HCT116 (cell line): ENCODE measurements around the gene CCDC28B.

ENCODE experiments used
- CEBPB ChIP-seq: IDR thresholded peaks from 2 replicates; pipeline ENCODE4 v1.6.1; 2012; ENCODE audit warnings: low read depth
- CTCF ChIP-seq, 3 experiments: fragments of 200-600 bp in 1 of 3; sonication (generic) in 1 of 3; IDR thresholded peaks in 2 of 3; conservative IDR thresholded peaks in 1 of 3; 2 replicates each; pipeline ENCODE4 v1.5.1; 2012 to 2017; ENCODE audit warnings: low read depth in 2 of 3, low read length in 2 of 3, antibody characterized with exemption in 1 of 3, borderline replicate concordance in 1 of 3, control low read depth in 1 of 3, mild to moderate bottlenecking in 1 of 3, mixed read lengths in 1 of 3, mixed run types in 1 of 3, moderate library complexity in 1 of 3; ENCODE audit not compliant: insufficient read depth in 1 of 3
- EGR1 ChIP-seq: IDR thresholded peaks from 2 replicates; pipeline ENCODE4 v1.6.1; 2012; ENCODE audit warnings: low read depth
- EZH2 ChIP-seq: fragments of 200-600 bp; sonication (generic); IDR thresholded peaks from 2 replicates; pipeline ENCODE4 v1.6.1; 2017; ENCODE audit warnings: antibody characterized with exemption, mixed run types
- REST ChIP-seq: IDR thresholded peaks from 2 replicates; pipeline ENCODE4 v1.6.1; 2012; ENCODE audit warnings: low read depth
- SIN3A ChIP-seq: IDR thresholded peaks from 2 replicates; pipeline ENCODE4 v1.6.1; 2012; ENCODE audit warnings: low read depth
- YY1 ChIP-seq: IDR thresholded peaks from 2 replicates; pipeline ENCODE4 v1.6.1; 2011; ENCODE audit warnings: low read length, low read depth, moderate library complexity, mild to moderate bottlenecking; ENCODE audit not compliant: insufficient replicate concordance; ENCODE audit errors: extremely low read depth

- TF ChIP-seq CTCF (IDR thresholded peaks at IDR 0.05 in 2 of 3, conservative IDR thresholded peaks at IDR 0.05 in 1 of 3; ENCODE audit: borderline replicate concordance in 1 of 3, insufficient read depth in 1 of 3, low read depth in 2 of 3, low read length in 2 of 3) (no peak), SIN3A (no peak), EGR1 (no peak), CEBPB (no peak), EZH2 (no peak), YY1 (no peak), REST (no peak)
Observed at GRCh38 chr1:32234792-32235191, 34.4 kb downstream of the CCDC28B start.
